HG03064 (cell line): ENCODE results near the gene ISX.

Experiments used
- ATAC-seq: cut with Tn5 transposase; IDR thresholded peaks from one replicate; pipeline ENCODE4 v1.9.1; 2021; ENCODE audit warnings: low read depth; ENCODE audit not compliant: unreplicated experiment

ISX gene

GRCh38 chr22:35051791-35052190, 14.2 kb upstream of the ISX start:
- no peak for ATAC-seq

GRCh38 chr22:35053060-35053835, 12.7 kb upstream of the ISX start:
- no peak for ATAC-seq

DNA sequence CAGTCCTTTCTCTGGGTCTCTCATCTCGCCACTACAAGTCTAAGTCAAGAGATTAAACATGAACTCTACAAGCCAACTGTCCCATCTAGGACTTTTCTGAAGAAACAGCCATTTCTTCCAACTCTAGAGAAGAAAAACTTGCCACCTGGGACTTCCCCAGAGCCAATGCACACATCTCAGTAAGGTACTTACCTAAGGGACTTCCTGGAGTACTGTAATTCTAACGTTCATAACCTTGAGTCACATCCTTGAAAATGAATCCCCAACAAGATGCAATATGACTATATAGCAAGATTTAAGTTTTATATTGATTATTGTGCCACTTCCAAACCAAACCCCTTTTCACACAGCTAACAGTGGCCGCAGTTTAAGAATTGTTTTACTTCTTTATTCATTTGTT, 11.9 kb upstream of the ISX start:
- ATAC-seq = no peak

- no peak for ATAC-seq
These were observed 9.5 kb upstream of the ISX start for GRCh38 chr22:35056486-35056885.

GRCh38 chr22:35057155-35057554, 8.8 kb upstream of the ISX start:
- ATAC-seq = no peak

DNA sequence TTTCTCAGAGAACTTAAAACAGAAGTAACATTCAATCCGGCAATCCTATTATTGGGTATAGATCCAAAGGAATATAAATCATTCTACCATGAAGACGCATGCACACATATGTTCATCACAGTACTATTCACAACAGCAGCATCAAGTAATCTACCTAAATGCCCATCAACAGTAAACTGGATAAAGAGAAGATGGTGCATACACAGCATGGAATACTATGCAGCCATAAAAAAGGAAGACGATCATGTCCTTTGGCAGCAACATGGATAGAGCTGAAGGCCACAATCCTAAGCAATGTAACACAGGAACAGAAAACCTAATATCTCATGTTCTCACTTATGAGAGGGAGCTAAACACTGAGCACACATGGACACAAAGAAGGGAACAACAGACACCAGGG, 6.3 kb upstream of the ISX start:
- ATAC-seq = no peak

DNA sequence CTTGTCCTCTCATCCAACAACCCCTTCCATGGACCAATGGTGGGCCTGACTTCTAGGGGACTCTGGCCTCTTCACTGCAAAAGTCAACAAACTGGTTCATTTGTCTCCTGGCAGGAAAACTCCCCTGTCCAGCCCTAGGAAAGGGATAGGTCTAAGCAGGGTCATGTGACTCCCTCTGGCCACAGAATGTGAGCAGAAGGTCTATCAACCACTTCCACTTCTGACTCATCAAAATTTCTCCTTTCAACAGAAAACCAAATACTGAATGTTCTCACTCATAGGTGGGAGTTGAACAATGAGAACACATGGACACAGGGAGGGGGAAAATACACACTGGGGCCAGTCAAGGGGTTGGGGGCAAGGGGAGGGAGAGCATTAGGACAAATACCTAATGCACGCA, 1.3 kb upstream of the ISX start:
- ATAC-seq = no peak

GRCh38 chr22:35065183-35065582, 775 bp upstream of the ISX start:
- ATAC-seq = no peak

- no peak for ATAC-seq
These were observed 810 bp downstream of the ISX start for GRCh38 chr22:35066768-35067167.

- ATAC-seq = no peak
These were observed 3.6 kb downstream of the ISX start for GRCh38 chr22:35069541-35069940.

DNA sequence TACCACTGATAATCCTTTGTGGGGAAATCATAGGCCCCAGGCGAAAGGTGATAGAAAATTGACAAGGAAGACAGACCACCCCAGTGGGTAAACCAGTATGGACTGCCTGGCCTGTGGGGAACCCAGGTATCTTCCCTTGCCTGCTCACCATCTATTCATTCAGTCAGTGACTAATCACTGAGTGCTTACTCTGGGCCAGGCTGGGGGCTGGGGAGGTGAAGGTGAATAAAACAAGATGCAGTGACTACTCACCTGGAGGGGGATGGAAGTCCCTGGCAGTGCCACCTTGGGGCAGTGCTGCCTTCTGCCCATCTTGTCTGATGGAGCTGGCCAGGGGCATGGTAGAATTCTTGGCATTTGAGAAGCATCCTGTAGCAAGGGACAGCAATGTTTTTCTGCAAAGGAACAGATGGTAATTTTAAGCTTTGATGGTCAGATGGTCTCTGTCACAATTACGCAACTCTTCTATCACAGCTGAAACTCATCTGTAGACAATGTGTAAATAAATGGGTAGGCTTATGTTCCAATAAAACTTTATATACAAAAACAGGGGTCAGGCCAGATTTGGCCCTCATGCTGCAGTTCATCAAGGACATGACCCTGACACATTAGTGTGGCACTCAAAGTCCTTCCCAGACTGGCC, 4.6 kb downstream of the ISX start:
- ATAC-seq = no peak

DNA sequence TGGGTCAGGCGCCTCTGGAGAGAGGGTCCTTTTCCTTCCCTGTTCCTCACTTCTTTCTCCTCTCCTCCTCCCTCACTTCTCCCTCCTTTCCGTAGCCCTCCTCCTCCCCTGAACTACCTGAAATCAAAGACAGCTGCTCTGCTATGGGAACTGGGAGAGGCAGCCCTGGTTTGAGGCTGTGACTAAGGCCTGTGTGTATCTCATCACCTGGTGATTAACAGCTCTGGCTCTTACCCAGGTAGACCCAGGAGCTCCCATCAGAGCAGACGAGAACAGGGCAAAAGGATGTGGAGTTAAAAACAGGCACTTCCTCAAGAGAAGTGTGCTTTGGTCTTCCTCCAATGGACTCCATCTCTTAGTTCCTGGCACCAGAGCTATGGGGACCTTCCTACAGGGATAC, 5.8 kb downstream of the ISX start:
- no peak for ATAC-seq

DNA sequence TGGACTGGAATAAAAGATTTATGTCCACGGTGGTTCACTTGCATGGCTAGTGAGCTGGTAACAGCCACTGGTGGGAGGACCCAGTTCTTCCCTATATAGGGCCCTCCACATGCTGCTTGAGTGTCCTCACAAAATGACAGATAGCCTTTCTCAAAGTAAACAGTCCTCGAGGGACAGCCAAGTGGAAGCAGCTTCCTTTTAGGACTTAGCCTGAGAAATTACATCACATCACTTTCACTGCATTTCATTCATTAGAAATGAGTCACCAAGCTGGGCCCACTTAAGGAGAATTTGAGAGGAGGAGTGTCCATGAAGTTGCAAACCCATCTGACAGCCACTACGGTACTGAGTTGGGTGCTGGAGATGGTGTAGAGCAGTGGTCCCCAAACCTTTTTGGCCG, 7.0 kb downstream of the ISX start:
- ATAC-seq = no peak

DNA sequence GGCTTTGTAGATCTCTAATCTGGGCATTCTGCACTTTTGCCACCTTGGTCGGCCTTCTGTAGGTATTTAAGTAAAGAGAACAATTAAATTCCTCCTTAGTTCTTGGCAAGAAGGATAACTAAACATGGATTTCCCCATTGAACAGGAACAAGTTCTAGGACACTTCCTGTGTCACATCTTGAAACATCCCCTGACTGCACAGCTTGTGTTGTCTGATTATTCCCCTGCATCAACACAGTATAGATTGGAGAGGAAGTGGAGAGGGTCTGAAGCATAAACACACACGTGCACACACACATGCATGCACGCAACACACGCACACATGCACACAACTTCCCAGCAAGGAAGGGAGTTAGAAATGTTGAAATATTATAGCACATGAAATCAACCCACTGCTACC, 8.6 kb downstream of the ISX start:
- ATAC-seq = no peak

DNA sequence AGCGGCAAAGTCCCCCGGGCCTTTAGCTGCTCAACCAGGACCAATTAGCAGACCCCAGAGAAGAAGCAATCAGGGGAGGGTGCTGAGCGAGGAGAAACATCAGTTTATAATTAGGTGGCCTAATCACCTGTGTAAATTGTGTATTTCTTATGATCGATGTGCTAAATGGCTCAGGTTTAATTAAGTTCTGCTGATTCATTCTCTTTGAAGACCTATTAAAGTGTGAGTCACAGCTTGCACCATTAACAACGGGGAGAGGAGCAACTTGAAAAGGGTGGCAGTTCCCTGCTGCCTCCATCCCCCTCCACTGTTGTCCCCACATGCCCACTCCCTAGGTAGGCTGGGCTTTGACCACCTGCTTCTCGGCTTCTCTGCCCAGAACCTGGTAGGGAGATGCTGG, 10.7 kb downstream of the ISX start:
- no peak for ATAC-seq

DNA sequence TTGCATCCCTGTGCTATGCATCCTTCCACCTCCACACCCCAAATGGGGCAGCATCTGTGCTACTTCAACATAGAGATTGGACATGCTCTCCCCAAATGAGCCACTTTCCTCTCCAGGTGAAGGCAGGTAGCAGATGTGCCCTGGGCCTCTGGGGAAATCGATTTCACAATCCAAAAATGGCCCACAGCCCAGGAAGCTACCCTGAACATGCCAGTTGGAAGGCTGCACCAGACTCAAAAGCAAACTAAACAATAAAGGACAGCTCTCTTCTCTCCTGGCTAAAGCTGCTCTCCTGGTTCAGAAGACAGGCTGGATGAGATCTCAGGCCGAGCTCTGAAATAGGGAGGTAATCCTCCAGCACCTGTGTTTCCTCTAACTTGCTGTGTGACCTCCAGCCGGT, 19.7 kb downstream of the ISX start:
- ATAC-seq = no peak

- ATAC-seq = no peak
These were observed 23.2 kb downstream of the ISX start for GRCh38 chr22:35089139-35089538.

- no peak for ATAC-seq
These were observed 26.4 kb downstream of the ISX start for GRCh38 chr22:35092406-35092805.

DNA sequence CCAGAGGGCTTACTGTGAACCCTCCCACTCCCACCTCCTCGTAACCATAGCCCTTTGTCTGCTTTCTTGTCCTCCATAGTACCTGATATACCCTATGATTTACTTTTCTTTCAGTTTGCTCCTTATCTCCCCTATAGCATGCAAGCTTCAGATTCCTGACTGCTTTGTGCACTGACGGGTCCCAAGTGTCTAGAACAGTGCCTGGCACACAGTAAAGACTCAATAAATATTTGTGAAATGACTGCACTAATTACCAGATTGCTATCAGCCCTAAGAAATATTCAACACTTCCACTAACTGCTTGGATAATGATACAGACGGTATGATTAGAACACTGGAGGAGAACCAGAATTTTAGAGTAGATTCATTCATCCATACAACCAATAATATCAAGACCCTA, 33.0 kb downstream of the ISX start:
- ATAC-seq = no peak

DNA sequence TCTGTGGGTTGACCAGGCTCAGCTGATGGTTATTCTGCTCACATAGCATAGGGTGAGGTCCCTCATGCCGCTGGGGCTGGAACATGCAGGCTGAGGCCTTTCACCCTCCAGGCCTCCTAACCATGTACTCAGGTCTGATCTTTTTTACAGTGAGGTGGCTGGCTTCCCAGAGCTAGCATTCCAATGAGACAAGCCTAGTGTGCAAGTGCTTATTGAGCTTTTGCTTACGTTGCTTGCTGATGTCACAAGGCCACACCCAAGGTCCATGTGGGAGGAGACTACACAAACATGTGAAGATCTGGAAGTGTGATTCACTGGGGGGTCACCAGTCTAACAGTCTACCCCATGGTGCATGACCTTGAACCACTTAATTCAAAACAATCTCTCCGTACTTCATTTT, 33.9 kb downstream of the ISX start:
- no peak for ATAC-seq

DNA sequence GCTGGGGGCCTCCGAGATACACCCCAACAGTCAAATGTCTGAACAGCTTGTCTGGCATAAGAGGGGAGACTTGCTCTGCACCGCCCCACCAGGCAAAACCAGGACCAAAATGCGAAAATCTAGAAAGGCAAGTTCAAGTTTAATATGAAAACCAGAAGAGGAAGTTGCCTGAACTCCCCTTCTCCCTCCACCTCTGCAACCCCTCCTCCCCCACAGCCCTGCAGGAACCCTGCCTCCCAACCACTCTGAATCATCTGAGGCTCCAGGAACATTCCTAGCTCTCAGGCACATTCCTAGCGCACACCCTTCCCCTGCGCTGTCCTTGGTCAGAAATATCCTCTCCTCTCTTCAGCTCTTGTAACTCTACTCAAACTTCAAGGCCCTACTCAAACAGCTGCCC, 36.7 kb downstream of the ISX start:
- ATAC-seq = no peak

- ATAC-seq = no peak
These were observed 37.8 kb downstream of the ISX start for GRCh38 chr22:35103761-35104160.
